Measurements from ENCODE around the gene FUBP3.

The FUBP3 gene

DNA sequence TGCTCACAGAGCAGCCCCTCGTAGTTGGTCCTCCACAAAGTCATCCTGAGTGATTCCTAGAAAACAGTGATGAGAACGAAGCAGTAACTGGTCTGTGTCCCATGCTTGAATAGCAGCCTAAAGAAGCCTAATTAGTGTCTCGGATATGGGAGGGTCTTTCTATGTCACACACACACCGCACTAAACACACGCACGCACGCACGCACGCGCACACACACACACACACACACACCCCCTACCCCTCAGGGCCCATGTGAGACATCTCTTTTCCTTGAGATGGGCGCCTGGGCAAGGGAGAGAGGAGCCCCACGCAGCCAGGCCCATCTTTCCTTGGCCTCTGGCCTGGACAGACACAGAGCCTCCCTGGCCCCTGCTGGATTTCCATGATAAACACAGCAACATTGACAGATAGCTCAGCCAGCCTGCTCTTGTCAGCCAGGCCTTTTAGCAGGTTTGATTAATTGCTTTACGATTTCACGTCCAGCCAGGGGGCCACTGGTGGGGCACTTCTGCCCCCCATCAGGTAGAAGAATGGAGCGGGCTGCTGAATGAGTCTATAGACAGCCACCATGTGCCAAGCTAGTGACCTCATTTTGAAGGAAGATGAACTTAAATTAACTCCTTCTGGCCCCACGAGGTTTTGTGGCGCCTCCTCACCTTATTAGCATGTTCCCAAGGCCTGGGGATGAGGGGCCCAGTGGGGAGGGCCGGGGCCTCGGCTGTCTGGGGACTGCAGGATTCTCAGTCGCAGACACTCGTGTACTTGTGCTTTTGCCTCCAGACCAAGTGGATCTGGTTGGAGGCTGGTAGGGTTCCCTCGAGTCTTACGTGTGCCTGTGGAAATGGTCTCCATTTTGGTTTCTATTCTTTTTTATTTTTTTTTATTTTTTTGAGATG, 48.8 kb downstream of the FUBP3 start:
- TF ChIP-seq, protein P1, sequence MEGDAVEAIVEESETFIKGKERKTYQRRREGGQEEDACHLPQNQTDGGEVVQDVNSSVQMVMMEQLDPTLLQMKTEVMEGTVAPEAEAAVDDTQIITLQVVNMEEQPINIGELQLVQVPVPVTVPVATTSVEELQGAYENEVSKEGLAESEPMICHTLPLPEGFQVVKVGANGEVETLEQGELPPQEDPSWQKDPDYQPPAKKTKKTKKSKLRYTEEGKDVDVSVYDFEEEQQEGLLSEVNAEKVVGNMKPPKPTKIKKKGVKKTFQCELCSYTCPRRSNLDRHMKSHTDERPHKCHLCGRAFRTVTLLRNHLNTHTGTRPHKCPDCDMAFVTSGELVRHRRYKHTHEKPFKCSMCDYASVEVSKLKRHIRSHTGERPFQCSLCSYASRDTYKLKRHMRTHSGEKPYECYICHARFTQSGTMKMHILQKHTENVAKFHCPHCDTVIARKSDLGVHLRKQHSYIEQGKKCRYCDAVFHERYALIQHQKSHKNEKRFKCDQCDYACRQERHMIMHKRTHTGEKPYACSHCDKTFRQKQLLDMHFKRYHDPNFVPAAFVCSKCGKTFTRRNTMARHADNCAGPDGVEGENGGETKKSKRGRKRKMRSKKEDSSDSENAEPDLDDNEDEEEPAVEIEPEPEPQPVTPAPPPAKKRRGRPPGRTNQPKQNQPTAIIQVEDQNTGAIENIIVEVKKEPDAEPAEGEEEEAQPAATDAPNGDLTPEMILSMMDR (conservative IDR thresholded peaks at IDR 0.05; ENCODE audit: control insufficient read depth, insufficient read depth, low read depth, low read length) = no peak
- DNase-seq (ENCODE audit: low read depth) = no peak
- no peak overlapping the region for H3K4me3 ChIP-seq (ENCODE audit: control insufficient read depth, low read depth, low read length)

DNA sequence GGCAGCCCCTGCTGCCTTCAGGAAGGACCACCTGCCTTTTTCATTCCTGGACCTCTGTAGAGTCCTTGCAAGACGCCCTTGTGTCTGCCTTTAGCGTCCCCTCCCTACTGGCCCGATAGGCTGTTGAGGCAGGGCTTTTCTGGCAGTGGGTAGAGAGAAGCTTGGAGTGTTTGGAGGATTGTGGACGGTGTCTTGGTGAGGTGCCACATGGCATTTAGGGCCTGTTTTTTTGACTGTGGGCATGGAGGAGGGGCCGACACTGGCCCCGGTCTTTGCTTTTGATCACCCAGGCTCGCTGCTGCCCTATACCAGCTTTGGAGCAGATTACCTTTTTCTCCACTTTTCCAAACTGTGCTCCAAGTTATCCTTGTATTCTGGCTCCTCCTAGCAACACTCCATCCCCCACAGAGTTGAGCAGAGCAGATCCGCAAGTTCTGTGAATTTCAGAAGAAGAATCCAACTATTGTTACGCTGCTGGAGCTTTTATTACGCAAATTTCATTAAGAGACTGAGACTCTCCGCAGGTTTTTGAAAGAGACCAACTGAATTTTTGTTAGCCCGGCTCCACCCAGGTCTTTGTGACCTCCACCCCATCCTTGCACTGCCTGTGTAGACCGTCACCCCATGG, 50.2 kb downstream of the FUBP3 start:
- TF ChIP-seq, protein P1 (conservative IDR thresholded peaks at IDR 0.05; ENCODE audit: control insufficient read depth, insufficient read depth, low read depth, low read length) = no peak
- no peak overlapping the region for H3K4me3 ChIP-seq (ENCODE audit: control insufficient read depth, low read depth, low read length)
- DNase-seq (ENCODE audit: low read depth) = no peak

DNA sequence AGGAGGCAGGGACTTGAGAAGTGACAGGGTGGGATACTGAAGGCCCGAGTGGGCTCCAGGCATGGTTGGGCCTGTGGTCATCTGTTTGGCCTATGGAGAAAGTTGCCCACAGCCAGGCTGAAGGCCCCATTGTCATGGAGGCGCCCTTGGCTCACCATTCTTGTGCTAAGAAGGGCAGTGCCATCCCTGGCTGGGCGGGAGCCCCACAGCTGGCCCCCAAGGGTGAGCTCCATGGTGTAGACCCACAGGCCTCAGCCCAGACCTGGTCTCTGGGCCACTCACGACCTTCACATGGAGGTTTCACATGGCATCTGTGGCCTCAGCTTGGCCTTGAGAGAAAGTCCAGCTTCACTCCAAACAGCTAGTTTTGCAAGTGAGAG, 50.7 kb downstream of the FUBP3 start:
- TF ChIP-seq, protein P1 (conservative IDR thresholded peaks at IDR 0.05; ENCODE audit: control insufficient read depth, insufficient read depth, low read depth, low read length) = no peak

DNA sequence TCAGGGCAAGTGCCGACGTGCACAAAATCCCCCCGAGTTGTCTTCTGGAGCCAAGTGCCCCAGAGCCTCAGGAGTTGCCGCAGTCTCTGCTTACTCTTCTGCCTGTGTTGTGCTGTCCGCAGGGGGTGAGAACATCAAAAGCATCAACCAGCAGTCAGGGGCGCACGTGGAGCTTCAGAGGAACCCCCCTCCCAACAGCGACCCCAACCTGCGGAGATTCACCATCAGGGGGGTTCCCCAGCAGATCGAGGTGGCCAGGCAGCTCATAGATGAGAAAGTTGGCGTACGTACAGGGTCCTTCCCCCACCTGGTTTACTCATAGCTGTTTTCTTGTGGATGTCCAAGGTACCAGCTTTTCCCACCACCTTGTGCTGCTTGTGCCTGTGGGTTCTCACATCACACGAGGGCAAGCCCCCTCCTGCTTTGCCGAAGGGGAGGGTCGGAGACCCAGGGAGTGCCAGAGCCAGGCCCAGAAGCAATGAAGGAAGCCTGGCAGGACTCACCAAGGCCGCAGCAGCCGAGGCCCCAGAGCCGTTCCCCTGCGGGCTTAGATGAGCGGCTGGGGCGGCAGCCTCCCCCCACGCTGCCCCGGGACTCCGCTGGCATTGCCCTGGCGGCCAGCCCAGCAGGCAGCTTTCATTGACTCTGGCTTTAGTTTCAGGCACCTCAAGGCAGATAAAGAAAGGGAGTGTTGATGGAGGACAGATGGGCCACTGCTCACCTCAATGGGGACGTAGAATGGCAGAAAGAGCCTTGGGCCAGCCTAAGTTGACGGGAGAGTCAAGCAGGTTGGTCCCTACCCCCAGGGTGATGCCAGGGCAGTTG, 51.3 kb downstream of the FUBP3 start:
- DNase-seq (ENCODE audit: low read depth) = no peak
- TF ChIP-seq, protein P1 (conservative IDR thresholded peaks at IDR 0.05; ENCODE audit: control insufficient read depth, insufficient read depth, low read depth, low read length) = no peak

More for the DNA sequence above, 50.7 kb downstream of the FUBP3 start:
- no peak for DNase-seq (ENCODE audit: low read depth)
- no peak overlapping the region for H3K4me3 ChIP-seq (ENCODE audit: control insufficient read depth, low read depth, low read length)

DNA sequence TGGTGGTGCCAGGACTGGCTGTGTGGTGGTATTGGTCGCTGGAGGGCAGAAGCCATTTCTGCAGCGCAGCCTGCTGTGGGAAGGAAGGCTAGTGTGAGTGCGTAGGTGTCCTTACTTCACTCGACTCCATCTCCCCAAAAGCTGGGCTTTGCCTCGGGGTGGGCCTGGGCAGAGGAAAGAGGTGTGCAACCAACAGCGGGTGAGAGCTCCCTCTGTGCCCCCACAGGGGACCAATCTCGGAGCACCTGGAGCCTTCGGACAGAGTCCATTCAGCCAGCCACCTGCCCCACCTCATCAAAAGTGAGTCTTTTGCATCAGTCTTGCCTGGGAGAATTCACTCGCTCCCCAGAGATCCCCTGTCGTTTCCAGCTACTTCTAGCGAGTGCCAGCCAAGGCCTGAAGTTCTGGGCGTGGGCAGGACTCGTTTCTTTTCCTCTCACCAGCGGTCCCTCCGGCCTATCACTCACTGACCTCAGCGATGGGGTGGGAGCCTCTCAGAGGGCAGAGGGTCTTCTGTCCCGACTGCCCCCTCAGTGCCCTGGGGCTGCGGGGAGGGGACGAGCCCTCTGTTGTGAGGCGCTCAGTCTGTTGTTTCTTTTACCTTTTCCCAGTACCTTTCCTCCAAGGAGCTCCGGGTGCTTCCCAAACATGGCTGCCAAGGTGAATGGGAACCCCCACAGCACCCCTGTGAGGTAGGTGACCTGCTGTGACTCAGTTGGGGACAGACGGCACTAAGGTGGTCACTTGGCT, 52.1 kb downstream of the FUBP3 start:
- no peak for DNase-seq (ENCODE audit: low read depth)
- no peak overlapping the region for H3K4me3 ChIP-seq (ENCODE audit: control insufficient read depth, low read depth, low read length)
- TF ChIP-seq, protein P1 (conservative IDR thresholded peaks at IDR 0.05; ENCODE audit: control insufficient read depth, insufficient read depth, low read depth, low read length) = no peak

More for the DNA sequence above, 51.3 kb downstream of the FUBP3 start:
- H3K4me3 ChIP-seq (ENCODE audit: control insufficient read depth, low read depth, low read length) = no peak overlapping the region
